Chondrocyte (in vitro differentiated cells): Measurements from ENCODE around the gene KRT72. TPM values are rescaled to one million over a fixed set of nuclear protein-coding genes. Genes with fewer than 3 reads are reported as not detected.
A peak's percentile ranks its signal among the peaks of the same experiment; 100 is the strongest.

Experiments
- DNase-seq: peaks from one replicate; pipeline ENCODE4 v3.0.0; 2021; ENCODE audit warnings: mixed read lengths, low spot score
- H3K27ac Mint-ChIP-seq: one replicate; pipeline ENCODE4 v1.8.0; 2021; ENCODE audit warnings: mild to moderate bottlenecking, moderate library complexity, mixed read lengths; ENCODE audit not compliant: unreplicated experiment
- H3K27me3 Mint-ChIP-seq: 2 replicates; pipeline ENCODE4 v1.8.0; 2021; ENCODE audit warnings: low read depth, mixed read lengths
- H3K36me3 Mint-ChIP-seq: 2 replicates; pipeline ENCODE4 v1.8.0; 2021; ENCODE audit warnings: low read depth, mixed read lengths
- H3K4me1 Mint-ChIP-seq: 2 replicates; pipeline ENCODE4 v1.8.0; 2021; ENCODE audit warnings: low read depth, mild to moderate bottlenecking, mixed read lengths
- H3K4me3 Mint-ChIP-seq: one replicate; pipeline ENCODE4 v1.8.0; 2021; ENCODE audit warnings: mild to moderate bottlenecking, moderate library complexity, mixed read lengths; ENCODE audit not compliant: unreplicated experiment
- H3K9me3 Mint-ChIP-seq: 2 replicates; pipeline ENCODE4 v1.8.0; 2021; ENCODE audit warnings: low read depth, mixed read lengths
- total RNA-seq: library from RNA; stranded (reverse); gene quantifications from 3 replicates; pipeline ENCODE4 v1.2.1, GENCODE V29; 2021
- TF ChIP-seq, protein P1 (sequence below): fragments of 200-600 bp; sonication (generic); IDR thresholded peaks from 2 replicates; pipeline ENCODE4 v1.5.0; 2021; ENCODE audit warnings: antibody characterized with exemption, mild to moderate bottlenecking, moderate library complexity

The KRT72 gene
- total RNA-seq, 1 donor from 2014 or later: not detected

DNA sequence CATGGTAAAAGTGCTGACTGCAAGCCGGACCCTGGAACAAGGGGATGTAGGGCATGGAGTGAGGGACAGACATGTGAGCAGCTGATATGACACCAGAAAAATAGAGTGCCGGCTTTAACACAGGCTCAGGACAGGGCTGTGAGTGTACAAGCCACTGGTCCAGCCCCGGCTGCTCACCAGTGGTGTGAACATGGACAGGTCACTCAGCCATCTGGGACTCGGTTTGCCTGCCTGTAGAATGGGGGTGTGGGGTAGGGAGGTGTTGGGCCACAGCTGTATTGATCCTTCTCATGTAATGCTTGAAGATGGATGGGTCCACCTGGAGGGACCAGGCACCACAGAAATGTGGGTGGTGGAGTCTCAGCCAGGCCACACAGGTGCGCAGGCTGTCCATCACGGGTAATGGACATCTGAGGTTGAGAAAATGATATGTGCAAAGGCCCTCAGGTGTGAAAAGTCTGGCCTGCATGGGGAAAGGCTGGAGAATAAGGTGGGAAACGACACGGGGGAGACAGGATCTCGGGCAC lies 17.0 kb downstream of the KRT72 start:
- Mint-ChIP-seq H3K27me3 (peaks cover 32% of the 10 kb centered on the region), H3K4me3 (no peak overlapping the region), H3K9me3 (no peaks in the 10 kb centered on the region), H3K4me1 (no peaks in the 10 kb centered on the region), H3K36me3 (no peaks in the 10 kb centered on the region), H3K27ac (no peak overlapping the region)
- TF ChIP-seq, protein P1, sequence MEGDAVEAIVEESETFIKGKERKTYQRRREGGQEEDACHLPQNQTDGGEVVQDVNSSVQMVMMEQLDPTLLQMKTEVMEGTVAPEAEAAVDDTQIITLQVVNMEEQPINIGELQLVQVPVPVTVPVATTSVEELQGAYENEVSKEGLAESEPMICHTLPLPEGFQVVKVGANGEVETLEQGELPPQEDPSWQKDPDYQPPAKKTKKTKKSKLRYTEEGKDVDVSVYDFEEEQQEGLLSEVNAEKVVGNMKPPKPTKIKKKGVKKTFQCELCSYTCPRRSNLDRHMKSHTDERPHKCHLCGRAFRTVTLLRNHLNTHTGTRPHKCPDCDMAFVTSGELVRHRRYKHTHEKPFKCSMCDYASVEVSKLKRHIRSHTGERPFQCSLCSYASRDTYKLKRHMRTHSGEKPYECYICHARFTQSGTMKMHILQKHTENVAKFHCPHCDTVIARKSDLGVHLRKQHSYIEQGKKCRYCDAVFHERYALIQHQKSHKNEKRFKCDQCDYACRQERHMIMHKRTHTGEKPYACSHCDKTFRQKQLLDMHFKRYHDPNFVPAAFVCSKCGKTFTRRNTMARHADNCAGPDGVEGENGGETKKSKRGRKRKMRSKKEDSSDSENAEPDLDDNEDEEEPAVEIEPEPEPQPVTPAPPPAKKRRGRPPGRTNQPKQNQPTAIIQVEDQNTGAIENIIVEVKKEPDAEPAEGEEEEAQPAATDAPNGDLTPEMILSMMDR: no peak
- peak; percentile 54 for DNase-seq

DNA sequence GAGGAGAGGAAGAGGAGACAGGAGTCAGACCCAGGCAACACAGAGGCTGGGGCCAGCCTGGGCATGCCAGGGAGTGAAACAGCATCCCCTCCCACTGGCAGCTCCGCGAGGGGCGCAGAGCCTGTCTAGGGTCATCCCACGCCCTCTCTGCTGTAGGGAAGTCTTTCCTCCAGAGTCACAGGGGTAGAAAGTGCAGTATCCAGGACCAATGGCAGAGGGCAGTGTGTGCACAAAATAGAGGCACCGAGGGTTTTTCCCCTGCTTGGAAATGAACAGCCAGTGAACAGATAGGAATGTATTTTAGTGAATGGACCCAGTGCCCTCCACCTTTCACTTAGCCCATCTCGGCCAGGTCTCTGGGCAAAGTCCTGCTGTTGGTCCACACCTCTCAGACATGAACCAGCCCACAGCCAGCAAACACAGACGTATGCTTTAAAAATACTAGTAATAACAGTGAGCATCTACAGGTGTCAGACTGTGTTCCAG lies 18.2 kb downstream of the KRT72 start:
- Mint-ChIP-seq H3K4me3 (no peak overlapping the region), H3K27ac (no peak overlapping the region), H3K27me3 (peaks cover 37% of the 10 kb centered on the region), H3K36me3 (no peaks in the 10 kb centered on the region), H3K9me3 (no peaks in the 10 kb centered on the region), H3K4me1 (no peaks in the 10 kb centered on the region)
- TF ChIP-seq, protein P1: peak; percentile 87
- peak; percentile 55 for DNase-seq

DNA sequence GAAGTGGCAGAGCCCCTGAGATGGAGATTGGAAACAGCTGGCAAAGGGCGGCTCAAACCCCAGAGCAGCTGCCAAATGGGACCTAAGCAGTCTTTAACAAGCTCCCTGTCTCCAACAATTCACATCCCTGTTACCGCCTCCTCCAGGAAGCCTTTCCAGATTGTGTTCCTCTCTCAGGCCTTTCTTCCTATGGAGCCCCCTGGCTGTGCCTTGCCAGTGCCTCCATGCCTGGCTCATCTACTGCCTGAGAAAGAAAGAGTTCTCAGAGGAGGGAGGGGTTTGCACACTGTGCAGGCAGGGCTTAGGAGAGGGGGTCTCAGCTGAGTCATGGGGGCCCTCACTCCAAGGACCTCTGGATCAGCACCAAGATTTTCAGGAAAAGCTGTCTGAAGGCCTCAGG lies 18.8 kb downstream of the KRT72 start:
- no peaks in the 10 kb centered on the region for H3K36me3 Mint-ChIP-seq
- H3K4me1 Mint-ChIP-seq: no peaks in the 10 kb centered on the region
- peak; percentile 20 for DNase-seq
- peaks cover 37% of the 10 kb centered on the region for H3K27me3 Mint-ChIP-seq
- TF ChIP-seq, protein P1: no peak
- no peak overlapping the region for H3K4me3 Mint-ChIP-seq
- no peaks in the 10 kb centered on the region for H3K9me3 Mint-ChIP-seq
- H3K27ac Mint-ChIP-seq: no peak overlapping the region

DNA sequence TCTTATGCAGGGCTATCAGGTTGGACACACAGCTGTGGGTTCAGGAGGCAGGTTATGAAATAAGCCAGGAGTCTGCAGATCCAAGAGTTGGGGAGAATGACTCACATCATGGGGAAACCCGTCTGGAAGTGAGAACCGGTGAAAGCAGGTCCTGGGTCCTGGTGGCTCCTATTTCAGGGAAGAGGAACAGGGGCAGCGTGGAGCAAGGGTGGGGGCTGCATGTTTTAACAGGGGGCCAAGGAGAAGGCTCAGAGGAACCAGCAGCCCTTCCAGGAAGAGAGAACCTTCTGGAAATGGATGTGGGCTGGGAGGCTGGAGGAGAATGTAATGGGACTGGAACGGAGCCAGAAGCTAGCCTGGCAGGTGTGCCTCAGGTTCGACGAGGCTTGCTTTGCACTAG lies 19.8 kb downstream of the KRT72 start:
- H3K27ac Mint-ChIP-seq: no peak overlapping the region
- no peaks in the 10 kb centered on the region for H3K4me1 Mint-ChIP-seq

DNA sequence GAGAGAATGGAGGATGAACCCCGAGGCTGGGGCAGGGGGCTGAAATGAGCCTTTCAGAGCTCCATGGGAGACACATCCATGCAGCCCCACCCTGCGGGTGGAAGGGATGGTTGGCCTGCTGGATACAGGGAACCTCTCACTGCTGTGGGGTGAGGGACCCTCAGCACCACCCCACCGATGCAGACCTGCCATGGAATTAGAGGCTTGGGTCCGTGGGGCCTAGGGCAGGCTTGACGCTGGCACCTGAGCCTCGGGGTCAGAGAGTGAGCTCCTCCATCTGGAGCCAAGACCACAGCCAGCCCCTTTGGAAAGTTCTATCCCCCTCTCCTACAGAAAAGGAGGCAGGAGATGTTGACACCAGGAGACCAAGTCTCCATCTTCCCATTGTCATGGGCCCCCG lies 20.2 kb downstream of the KRT72 start:
- Mint-ChIP-seq H3K4me3 (no peak overlapping the region), H3K27me3 (peaks cover 38% of the 10 kb centered on the region), H3K36me3 (no peaks in the 10 kb centered on the region), H3K9me3 (no peaks in the 10 kb centered on the region), H3K4me1 (no peaks in the 10 kb centered on the region), H3K27ac (no peak overlapping the region)
- DNase-seq: peak; percentile 46
- TF ChIP-seq, protein P1: no peak

More for the DNA sequence above, 19.8 kb downstream of the KRT72 start:
- no peaks in the 10 kb centered on the region for H3K36me3 Mint-ChIP-seq
- peak; percentile 43 for DNase-seq
- H3K27me3 Mint-ChIP-seq: peaks cover 35% of the 10 kb centered on the region
- no peaks in the 10 kb centered on the region for H3K9me3 Mint-ChIP-seq
- H3K4me3 Mint-ChIP-seq: no peak overlapping the region
- TF ChIP-seq, protein P1: no peak
